NB4 (cell line): ENCODE data around the gene DCAF6.

Experiments used
- POLR2A ChIP-seq: IDR thresholded peaks from 2 replicates; pipeline ENCODE4 v1.6.1; 2011; ENCODE audit warnings: mild to moderate bottlenecking; ENCODE audit not compliant: insufficient read length; ENCODE audit errors: extremely low read depth
- TF ChIP-seq, protein P1 (sequence below): IDR thresholded peaks from one replicate; pipeline ENCODE4 v1.5.1; 2012; ENCODE audit warnings: low read depth, low read length

DNA sequence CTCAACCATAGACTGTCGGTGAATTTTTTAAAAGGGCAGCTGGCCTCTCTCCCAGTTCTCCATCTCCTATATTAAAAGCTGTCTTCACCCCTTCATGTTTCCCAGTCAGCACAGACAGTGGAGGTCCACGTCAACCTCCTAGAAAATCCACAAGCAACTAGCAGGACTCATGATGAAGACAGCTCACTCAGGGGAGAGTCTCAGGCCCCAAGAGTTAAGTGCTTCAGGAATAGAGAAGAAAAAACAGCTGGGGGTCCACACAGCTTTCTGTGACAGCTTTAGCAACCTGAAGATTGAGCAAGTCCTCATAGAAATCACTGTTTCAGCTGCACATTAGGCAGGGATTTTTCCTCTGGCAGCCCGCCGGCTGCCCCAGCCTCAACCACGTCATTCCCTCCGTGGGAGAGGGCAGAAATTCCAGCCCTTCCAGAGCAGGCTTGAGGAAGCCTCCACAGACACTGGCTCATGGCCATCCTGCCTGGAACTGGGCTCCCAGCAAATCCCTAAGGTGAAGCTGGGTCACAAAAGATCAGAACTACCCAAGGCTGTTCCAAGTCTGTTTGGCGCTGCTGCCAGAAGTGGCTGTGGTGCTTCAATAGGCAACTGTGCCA lies 185.0 kb downstream of the DCAF6 start:
- TF ChIP-seq, protein P1, sequence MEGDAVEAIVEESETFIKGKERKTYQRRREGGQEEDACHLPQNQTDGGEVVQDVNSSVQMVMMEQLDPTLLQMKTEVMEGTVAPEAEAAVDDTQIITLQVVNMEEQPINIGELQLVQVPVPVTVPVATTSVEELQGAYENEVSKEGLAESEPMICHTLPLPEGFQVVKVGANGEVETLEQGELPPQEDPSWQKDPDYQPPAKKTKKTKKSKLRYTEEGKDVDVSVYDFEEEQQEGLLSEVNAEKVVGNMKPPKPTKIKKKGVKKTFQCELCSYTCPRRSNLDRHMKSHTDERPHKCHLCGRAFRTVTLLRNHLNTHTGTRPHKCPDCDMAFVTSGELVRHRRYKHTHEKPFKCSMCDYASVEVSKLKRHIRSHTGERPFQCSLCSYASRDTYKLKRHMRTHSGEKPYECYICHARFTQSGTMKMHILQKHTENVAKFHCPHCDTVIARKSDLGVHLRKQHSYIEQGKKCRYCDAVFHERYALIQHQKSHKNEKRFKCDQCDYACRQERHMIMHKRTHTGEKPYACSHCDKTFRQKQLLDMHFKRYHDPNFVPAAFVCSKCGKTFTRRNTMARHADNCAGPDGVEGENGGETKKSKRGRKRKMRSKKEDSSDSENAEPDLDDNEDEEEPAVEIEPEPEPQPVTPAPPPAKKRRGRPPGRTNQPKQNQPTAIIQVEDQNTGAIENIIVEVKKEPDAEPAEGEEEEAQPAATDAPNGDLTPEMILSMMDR = no peak
- TF ChIP-seq POLR2A = no peak
